Measurements from ENCODE around the gene ANKRD11.

GRCh38 chr16:89431158-89431584 is 59.2 kb downstream of the ANKRD11 start:
- no peak for TF ChIP-seq CTCF (IDR thresholded peaks at IDR 0.05; ENCODE audit: insufficient read depth, low read length, poor library complexity, severe bottlenecking)
- TF ChIP-seq EZH2phosphoT487 (conservative IDR thresholded peaks at IDR 0.05; ENCODE audit: low read length) = no peak

Data from SU-DHL-6 (cell line).